ENCODE measurements around the gene SRSF6.
A peak's percentile ranks its signal among the peaks of the same experiment; 100 is the strongest.
"Not testable (repeated sequence)": the region's sequence is repeated elsewhere in the genome, so short reads cannot be mapped to it uniquely, and the experiment has no call there.

Gene SRSF6

DNA sequence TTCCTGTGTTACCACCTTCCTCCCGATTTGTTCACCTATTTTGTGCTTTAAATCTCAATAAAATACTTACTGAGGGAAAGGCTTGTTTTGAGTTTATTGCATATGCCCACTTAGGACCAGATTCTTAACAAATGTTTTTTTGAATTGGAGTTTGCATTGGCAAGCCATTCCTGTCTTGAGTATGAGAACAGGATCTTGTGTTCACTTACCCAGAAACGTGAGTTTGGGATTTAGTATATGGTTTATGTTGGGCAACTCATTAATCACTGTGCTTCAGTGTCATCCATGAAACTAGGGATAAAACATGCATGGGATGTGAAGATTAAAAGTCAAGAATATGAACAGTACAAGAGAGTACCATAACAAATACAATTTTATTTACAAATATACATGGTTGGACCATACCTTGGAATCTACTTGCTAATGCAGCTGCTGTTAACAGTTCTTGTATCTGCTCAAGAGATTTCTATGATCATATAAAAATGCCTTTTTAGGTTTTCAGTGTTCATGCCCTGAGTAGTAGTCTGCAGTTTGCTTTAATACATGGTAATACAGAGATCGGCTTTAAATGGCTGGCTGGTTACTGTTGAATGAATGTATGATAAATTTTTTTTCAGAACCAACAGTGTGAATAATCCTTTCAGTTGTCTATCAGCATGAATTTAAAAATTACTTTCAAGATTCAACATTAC is 6.0 kb downstream of the SRSF6 start:
- DNase-seq, result no peak
- intact Hi-C loops (cut with DNase I), result no loop called here

DNA sequence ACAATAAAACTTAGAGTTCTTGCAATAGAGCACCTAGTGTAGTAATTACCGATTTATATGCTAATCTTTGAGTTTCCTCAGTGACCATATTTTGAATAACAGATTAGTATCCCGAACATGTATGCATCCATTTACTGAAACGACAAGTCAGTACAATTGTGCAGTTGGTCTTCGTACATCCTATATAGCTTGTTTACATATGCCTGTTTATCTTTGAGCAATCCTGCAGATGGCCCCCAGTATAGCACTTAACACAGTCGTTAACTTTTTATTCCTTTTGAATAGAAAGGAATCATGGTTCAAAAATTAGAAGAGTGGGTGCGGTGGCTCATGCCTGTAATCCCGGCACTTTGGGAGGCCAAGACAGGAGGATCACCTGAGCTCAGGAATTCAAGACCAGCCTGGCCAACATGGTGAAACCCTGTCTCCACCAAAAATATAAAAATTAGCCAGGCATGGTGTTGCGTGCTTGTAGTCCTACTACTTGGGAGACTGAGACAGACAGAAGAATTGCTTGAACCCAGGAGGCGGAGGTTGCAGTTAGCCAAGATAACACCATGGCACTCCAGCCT is 6.6 kb downstream of the SRSF6 start:
- peak in 3 of 42 donors; percentile 1 to 18 (median 12) for DNase-seq
- intact Hi-C loops (cut with DNase I), result no loop called here

DNA sequence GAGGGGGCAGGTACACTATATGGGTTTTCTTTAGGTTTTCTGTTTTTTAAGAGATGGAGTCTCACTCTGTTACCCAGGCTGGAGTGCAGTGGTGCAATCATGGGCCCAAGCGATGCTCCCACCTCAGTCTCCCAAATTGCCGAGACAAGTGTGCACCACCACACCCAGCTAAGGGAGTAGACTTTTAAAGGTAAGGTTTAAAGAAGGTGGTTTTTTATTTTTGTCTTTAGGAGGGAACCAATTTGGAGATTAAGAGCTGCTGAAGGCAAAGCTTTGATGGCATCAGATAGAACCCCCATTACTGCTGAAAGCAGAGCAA is 7.9 kb downstream of the SRSF6 start:
- peak in 1 of 42 donors; percentile 11 for DNase-seq
- intact Hi-C loops (cut with DNase I), result no loop called here

DNA sequence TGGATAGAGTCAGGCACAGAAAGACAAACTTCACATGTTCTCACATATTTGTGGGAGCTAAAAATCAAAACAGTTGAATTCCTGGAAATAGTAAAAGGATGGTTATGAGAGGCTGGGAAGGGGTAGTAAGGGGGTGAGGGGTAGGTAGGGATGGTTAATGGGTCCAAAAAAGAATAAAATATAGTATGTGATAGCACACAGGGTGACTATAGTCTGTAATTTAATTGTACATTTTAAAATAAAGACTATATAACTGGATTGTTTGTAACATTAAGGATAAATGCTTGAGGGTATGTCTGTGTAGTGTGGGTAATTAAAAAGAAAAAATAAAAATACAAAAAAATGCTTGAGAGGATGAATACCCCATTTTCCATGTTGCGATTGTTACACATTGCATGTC is 9.9 kb downstream of the SRSF6 start:
- no peak for DNase-seq
- intact Hi-C loops (cut with DNase I), result no loop called here

DNA sequence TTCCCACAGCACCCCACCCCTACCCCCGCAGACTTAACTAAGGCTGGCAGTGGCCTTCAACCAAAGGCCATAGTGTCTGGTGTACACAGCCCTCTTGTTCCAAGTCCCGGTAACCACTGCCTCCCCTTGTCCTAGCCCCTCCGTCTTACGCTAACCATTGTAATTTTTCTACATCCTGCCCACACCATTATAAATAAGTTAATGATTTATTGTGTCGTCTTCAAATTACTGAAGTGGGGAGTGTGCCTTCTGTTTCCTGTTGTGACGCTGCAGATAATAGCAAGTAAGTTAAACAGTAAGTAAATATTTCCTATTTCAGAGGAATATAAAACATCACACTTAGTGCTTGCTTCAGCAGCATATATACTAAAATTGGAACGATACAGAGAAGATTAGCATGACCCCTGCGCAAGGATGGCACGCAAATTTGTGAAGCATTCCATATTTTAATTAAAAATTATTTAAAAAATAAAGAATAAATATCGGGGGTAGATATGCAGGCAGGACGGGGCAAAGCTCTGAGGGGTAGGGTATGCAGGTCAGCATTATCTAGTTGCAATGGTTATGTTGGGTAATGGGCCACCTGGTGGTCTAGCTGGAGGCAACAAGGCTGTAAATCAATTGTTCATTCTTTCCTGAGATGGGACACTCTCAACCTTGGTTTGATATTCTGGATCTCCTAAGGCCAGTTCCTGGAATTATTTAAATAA is 15.1 kb downstream of the SRSF6 start:
- intact Hi-C loops (cut with DNase I), result no loop called here
- DNase-seq, result peak in 1 of 42 donors; percentile 21

DNA sequence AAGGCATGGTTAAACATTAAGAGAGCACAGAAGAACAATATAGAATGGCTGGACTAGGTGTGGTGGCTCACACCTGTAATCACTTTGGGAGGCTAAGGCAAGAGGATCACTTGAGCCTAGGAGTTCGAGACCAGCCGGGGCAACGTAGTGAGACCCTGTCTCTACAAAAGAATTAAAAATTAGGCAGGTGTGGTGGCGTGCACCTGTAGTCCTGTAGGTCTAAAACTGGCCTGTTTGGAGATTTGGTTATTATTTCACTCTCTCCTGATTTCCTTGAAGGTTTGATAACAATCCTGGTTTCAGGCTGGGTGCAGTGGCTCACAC is 15.6 kb downstream of the SRSF6 start:
- DNase-seq, result no peak
- intact Hi-C loops (cut with DNase I), result no loop called here

DNA sequence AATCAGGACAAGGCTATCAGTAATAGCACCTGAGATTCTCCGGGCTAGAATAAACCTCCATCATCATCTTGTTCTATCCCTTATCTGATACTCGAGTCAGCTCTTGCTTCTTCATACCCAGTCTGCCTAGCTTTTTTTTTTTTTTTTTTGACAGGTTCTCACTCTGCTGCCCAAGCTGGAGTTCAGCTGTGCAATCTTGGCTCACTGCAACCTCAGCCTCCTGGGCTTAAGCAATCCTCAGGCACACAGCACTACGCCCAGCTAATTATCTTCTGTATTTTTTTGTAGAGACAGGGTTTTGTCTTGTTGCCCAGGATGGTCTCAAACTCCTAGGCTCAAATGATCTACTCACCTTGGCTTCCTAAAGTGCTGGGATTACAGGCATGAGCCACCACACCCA is 19.5 kb downstream of the SRSF6 start:
- intact Hi-C loops (cut with DNase I), result no loop called here
- DNase-seq, result no peak

DNA sequence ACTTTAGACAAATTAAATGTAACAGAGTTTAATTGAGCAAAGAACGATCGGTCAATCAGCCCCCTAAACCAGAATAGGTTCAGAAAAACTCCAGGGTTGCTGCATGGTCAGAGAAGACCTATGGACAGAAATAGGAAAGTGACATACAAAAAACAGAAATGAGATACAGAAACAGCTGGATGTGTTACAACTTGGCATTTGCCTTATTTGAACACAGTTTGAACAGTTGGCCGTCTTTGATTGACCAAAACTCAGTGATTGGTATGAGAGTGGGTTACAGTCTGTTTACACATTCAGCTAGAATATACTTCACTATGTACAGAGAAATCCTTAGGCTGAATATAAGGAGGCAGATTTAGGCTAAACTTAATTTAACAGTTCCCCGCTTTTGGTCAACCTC is 19.9 kb downstream of the SRSF6 start:
- peak in 1 of 42 donors; percentile 0 for DNase-seq
- intact Hi-C loops (cut with DNase I), result no loop called here

DNA sequence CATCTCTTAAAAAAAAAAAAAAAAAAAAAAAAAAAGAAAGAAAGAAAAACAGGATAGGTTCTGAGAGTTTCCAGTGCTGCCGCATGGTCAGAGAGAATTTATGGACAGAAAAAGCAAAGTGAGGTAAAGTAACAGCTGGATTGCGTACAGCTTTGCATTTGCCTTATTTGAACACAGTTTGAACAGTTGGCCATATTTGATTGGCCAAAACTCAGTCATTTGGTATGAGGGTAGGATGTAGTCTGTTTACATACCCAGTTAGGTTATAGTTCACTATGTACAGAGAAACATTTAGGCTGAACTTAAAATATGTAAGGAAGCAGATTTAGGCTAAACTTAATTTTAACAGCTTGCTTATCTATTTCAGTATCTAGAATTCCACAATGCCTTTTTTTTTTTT is 32.3 kb downstream of the SRSF6 start:
- DNase-seq, result no peak
- intact Hi-C loops (cut with DNase I), result no loop called here

DNA sequence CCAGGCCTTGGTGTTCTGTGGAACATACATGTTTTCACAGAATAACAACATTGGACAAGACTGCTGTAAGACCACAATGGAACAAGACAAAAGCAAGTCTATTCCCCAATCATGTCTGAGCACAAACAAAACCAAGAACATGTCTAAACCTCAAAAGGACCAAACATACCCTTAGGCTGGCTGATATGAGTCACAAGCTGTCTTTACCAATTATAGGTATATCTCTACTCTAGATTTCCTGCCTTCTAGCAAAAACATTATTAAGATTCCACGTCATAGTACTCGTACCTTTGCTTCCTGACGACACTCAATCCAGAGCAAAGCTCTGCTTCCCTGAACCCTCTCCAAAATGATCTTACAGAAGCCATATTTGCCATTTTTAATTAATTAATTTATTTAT is 34.4 kb downstream of the SRSF6 start:
- DNase-seq, result no peak
- intact Hi-C loops (cut with DNase I), result no loop called here

DNA sequence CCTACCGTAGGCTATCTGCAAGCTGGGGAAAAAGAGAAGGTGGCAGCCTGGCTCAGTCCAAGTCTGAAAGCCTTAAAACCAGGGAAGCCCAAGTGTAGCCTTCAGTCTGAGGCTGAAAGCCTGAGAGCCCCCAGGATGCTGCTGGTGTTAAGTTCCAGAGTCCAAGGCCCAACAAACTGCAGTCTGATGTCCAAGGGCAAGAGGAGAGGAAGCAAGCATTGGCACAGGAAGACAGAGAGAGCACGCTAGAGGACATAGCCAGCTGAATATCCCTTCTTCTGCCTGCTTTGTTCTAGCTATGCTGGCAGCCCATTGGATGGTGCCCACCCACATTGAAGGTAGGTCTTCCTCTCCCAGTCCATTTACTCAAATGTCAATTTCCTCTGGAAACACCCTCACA is 37.7 kb downstream of the SRSF6 start:
- intact Hi-C loops (cut with DNase I), result no loop called here
- DNase-seq, result no peak

DNA sequence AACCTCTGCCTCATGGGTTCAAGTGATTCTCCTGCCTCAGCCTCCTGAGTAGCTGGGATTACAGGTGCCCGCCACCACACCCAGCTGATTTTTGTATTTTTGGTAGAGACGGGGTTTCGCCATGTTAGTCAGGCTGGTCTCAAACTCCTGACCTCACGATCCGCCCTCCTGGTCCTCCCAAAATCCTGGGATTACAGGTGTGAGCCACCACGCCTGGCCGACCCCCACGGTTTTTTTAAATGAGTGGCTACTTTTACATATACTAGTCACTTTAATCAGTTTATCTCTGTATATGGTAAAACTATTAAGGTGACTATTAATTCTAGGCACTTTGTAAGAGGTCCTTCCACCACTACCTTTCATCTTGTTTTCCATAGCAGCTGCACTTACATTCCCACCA is 44.3 kb downstream of the SRSF6 start:
- DNase-seq; intact Hi-C loops (cut with DNase I): not testable (repeated sequence)

DNA sequence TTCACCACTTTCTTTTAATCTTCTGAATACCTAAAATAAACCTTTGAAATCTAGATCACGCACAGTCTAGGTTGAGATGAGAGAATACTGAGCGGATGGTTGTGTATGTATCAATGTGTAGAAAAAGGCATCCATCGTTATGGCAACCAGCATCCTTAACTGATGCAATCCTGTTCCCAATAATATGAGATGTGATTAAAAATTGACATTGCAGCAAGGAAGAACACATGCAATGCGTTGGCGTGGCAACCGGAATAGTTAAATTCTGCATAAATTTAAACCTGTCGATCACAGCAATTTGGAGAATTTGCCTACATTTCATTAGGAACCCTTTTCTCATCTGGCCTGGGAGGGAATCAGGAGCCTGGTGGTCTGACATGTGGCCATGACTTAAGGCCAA is 48.5 kb downstream of the SRSF6 start:
- intact Hi-C loops (cut with DNase I), result no loop called here
- peak in 15 of 42 donors; percentile 6 to 60 (median 31) for DNase-seq

DNA sequence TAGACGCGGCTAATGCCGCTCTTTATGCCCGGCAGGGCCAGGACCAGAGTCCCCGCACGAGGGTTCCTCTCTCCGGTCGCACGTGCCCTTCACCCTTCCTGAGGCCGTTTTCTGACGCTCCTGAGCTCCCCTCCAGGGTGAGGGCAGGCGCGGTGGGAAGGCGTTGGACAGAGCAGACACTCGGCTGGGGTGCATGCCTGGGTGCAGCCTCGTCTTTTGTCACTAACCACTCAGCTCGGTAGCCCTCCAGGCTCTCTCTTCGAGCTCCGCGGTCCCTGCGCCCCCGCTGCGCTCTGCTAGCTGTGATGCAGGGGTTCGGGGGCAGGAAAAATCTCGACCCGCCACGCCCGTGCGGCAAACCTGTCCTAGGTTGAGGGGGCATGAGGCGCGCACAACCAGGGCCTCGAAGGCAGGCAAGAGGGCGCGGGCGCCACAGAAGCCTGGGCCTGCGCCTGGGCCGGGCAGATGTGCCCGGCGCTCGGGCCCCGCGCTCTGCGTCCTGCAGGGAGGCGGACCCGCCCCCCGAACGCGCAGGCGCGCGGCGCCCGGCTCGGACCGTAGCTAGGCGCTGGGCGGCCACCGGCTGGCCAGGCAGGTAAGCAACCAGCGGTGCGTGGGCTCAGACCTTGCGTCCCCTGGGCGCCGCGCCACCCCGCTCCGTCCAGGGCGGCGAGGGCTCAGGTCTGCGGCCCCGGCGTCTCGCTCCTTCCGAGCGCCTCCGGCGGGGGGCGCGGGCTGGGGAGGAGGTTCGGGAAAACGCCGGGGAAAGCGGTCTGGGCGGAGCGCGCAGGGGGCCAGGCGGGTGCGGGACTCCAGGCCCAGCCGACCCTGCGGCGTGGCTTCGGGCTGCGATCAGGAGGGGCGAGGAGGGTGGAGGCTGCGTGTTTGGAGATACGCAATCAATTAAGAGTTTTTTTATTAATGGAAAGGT is 49.7 kb downstream of the SRSF6 start, which contains the start of gene L3MBTL1:
L3MBTL1 (plus strand) TSS at position 548 of the 931 bp plus-strand sequence. CDS start 5,807 bp downstream, outside the sequence.
- intact Hi-C loops (cut with DNase I), result no loop called here
- peak in 21 of 42 donors; percentile 6 to 63 (median 34) for DNase-seq

DNA sequence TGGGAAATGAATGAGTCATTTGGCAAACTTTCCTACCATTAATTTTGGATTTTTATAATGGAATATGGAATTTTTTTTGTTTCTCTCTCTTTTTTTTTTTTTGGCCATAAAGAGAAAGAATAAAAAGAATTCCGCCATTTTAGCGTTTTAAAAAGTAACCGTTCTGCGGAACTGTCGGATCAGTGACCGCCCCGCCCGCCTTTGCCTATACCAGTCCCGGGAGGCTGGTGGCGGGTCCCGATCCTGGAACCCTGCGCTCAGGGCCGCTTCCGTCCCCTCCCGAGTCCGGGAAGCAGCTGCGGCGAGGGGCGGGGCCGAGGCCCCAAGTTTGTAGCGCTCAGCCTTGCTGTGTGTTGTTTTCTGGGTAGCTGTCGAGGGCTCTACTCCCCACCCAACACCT is 50.4 kb downstream of the SRSF6 start:
- no peak for DNase-seq
- intact Hi-C loops (cut with DNase I), result no loop called here

DNA sequence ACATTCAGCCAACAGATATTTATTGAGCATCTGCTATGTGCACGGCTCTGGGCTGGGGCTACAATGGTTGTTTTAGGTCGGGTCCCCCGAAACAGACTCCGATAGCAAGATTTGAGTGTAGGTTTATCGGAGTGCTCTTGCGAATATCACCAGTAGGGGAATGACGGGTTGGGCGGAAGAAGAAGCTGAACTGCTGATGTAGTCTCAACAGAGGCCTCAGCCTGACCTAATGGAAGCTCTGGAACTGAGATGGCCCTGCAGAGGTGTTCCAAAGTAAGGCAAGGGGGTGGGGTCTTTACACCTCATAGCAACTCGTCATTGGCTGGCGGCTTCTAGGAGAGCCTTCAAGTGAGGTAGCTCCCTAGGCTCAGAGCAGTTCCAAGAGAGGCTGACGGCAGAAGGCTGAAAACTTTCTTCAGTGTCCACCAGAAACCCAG is 50.9 kb downstream of the SRSF6 start:
- intact Hi-C loops (cut with DNase I), result no loop called here
- no peak for DNase-seq

DNA sequence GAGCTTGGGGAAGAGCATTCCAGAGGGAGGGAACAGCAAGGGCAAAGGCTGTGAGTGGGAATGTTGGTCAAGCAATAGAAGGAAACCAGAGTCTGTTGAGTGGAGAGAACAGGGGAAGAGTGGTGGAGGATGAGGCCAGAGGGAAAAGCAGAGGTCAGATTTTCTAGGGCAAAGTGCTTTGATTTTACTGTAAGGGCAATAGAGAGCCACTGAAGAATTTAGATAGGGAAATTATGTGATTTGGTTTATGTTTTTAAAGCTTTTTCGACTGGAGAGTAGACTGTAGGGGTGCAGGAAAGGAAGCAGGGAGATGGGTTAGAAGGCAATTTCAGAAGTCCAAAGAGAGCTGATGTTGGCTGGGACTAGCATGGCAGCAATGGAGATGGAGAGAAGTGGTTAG is 54.2 kb downstream of the SRSF6 start:
- no peak for DNase-seq
- intact Hi-C loops (cut with DNase I), result loop anchor here (10.0 kb wide), 1 partner anchor 57 kb away; the partner anchor contains the start of gene SRSF6

DNA sequence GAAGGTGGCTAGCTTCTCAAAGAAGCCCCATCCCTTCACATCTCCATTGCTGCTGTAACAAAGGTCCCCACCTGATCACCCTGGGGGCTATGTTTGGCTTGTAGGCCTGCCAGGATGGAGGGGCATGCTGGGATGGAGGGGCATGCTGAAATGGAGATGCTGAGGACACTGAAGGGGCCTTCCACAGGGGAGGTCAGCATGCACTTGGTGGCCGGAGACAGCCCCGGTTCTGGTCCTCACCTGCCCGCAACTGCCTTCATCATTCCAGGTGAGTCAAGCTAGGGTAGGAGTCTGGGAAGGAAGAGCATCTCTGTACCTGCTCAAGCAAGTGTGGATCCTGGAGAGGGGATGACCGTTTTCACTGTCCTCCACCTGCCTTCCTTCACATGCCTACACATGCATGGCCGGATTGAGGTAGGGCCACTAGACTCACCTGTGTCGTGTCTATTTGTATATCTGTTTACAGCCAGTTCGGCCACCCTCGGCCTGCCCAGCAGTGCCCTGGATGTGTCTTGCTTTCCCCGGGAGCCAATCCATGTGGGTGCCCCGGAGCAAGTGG is 55.8 kb downstream of the SRSF6 start:
- intact Hi-C loops (cut with DNase I), result loop anchor here (10.0 kb wide), 1 partner anchor 59 kb away; the partner anchor contains the start of gene SRSF6
- no peak for DNase-seq
